ENCODE data around the gene TMEM191B.
"Not testable (repeated sequence)": the region's sequence is repeated elsewhere in the genome, so short reads cannot be mapped to it uniquely, and the experiment has no call there.

The TMEM191B gene

DNA sequence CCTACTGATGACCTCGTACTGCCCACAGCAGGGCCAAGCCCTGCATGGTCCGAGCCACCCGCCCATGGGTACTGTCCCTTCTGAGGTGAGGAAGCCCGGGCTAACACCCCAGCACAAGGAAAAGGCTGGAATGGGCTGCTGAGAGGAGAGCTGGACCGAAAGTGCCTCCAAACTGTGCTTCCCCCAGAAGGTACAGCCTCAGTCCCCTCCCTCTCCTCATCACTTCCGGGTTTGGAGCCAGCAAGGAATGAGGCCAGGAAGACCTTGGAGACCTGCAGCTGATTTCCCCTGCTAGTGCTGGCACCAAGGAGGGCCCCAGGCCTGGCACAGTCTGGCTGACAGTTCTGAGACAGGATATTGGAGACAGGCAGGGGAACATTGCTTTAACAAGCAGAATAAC is 31.3 kb downstream of the TMEM191B start:
- not testable (repeated sequence) for DNase-seq

GRCh38 chr22:18560099-18560974 is 32.7 kb downstream of the TMEM191B start:
- DNase-seq = not testable (repeated sequence)

DNA sequence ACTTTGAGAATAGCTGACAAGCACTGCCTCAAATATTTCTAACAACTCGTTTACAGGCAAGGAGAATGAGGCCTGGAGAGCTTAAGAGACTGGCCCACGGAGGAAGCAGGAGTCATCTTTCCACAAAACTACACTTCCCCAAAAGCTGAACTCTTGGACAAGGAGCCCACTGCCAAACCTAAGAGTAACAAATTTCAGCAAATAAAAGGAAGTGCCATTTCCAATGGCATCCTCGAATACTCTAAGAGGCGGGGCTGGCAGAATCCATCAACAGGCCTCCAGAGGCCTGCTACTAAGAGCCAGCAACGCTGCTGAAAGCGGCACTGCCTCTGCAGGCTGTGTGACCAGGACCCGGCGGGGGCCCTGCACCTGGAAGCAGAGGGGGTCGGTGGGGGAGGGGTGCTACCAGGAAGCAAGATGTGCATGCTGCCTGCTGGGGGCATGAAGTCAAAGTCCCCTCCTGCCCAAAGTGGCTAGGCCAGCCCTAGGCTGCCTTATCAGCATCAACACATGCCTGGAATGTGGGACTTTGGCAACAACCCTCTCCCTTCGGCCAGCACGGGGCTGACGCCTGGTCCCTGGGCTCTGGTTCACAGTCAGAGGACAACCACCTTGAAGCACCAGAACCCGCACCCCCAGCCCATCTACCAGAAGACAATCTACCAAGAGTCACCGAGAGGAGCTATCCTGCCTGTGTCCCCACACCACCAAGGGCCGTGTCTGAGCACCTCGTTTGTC is 43.1 kb downstream of the TMEM191B start:
- not testable (repeated sequence) for DNase-seq

GRCh38 chr22:18573483-18574164 is 46.0 kb downstream of the TMEM191B start:
- DNase-seq = not testable (repeated sequence)

DNA sequence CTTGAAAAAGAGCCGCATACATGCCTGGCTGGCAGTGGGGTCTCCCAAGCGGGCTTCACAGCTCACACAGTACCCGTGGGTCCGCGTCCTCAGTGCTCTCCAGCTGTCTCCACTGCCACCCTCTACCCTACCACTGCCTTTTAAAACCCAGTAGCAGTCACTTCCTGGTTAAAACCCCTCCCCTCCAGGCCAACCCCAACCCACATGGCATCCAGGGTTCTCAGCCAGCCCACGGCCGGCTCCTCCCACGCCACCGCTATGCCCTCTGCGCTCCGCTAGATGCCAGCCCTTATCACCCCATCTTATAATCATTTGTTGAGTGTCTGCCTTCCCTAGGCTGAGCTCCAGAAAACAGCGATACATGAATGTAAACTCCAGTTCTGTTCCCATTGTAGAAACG is 47.0 kb downstream of the TMEM191B start:
- not testable (repeated sequence) for DNase-seq

- not testable (repeated sequence) for DNase-seq
Measured at GRCh38 chr22:18575686-18576085, 48.1 kb downstream of the TMEM191B start.

- DNase-seq = not testable (repeated sequence)
Measured at GRCh38 chr22:18577090-18577818, 49.7 kb downstream of the TMEM191B start.

GRCh38 chr22:18577847-18578246 is 50.2 kb downstream of the TMEM191B start:
- DNase-seq = peak; percentile 8

Measured in HCEC 1CT (cell line).